Prostate gland (tissue), 2 donors: ENCODE measurements around the gene EME2. TPM values are rescaled to one million over a fixed set of nuclear protein-coding genes. Genes with fewer than 3 reads are reported as not detected.
A peak's percentile ranks its signal among the peaks of the same experiment; 100 is the strongest.

Experiments
- DNase-seq: peaks from one replicate; pipeline ENCODE4 v3.0.0-alpha.2; 2019; ENCODE audit warnings: low spot score
- H3K27ac ChIP-seq, 2 donors: fragments of 200-600 bp; sonication (generic); 2 replicates each; pipeline ENCODE4 v1.5.1; 2017 to 2019
- H3K27me3 ChIP-seq: fragments of 200-600 bp; sonication (generic); replicated peaks from 2 replicates; pipeline ENCODE4 v1.5.1; 2019; ENCODE audit not compliant: insufficient read depth
- H3K36me3 ChIP-seq, 2 donors: fragments of 200-600 bp; sonication (generic); 1 replicate in 1 of 2; 2 replicates in 1 of 2; pipeline versions ENCODE4 v1.5.1 to v1.8.1; 2017 to 2019
- H3K4me1 ChIP-seq: fragments of 200-600 bp; sonication (generic); replicated peaks from 2 replicates; pipeline ENCODE4 v1.5.1; 2019
- H3K4me3 ChIP-seq, 2 donors: fragments of 200-600 bp; sonication (generic); 2 replicates each; pipeline ENCODE4 v1.5.1; 2017 to 2019
- H3K9me3 ChIP-seq: fragments of 200-600 bp; sonication (generic); 2 replicates; pipeline ENCODE4 v1.5.1; 2017
- POLR2A ChIP-seq: fragments of 450-650 bp; IDR thresholded peaks from one replicate; pipeline ENCODE4 v1.6.1; 2016; ENCODE audit warnings: antibody characterized with exemption, mild to moderate bottlenecking
- POLR2AphosphoS5 ChIP-seq: sonication (generic); formaldehyde crosslinking; IDR thresholded peaks from one replicate; pipeline ENCODE4 v1.6.1; 2017; ENCODE audit warnings: antibody characterized with exemption
- WGBS: methylation state at CpG from one replicate; pipeline ENCODE4 v1.1.5; 2018; 5-methylcytosine and 5-hydroxymethylcytosine counted together
- intact Hi-C: fragments of 100-400 bp; cut with DNase I; formaldehyde crosslinking; loops from one replicate; pipeline ENCODE4 v1.14.2; 2022
- total RNA-seq, 2 donors: library from RNA; depleted of rRNA; stranded (reverse); fragments of >200 nt; gene quantifications; one replicate each; pipeline ENCODE4 v1.1.0, GENCODE V29; 2016
- TF ChIP-seq, protein P1 (sequence below), 4 experiments: fragments of 200-600 bp in 2 of 4; fragments of 450-650 bp in 2 of 4; sonication (generic) in 2 of 4; IDR thresholded peaks; 1 replicate in 3 of 4; 2 replicates in 1 of 4; pipeline ENCODE4 v1.5.1; 2016 to 2019; ENCODE audit warnings: antibody characterized with exemption in 4 of 4, mild to moderate bottlenecking in 2 of 4, moderate library complexity in 2 of 4

The EME2 gene
- total RNA-seq, 2 donors from 2014 or later, result 18.3 to 53.9 TPM

DNA sequence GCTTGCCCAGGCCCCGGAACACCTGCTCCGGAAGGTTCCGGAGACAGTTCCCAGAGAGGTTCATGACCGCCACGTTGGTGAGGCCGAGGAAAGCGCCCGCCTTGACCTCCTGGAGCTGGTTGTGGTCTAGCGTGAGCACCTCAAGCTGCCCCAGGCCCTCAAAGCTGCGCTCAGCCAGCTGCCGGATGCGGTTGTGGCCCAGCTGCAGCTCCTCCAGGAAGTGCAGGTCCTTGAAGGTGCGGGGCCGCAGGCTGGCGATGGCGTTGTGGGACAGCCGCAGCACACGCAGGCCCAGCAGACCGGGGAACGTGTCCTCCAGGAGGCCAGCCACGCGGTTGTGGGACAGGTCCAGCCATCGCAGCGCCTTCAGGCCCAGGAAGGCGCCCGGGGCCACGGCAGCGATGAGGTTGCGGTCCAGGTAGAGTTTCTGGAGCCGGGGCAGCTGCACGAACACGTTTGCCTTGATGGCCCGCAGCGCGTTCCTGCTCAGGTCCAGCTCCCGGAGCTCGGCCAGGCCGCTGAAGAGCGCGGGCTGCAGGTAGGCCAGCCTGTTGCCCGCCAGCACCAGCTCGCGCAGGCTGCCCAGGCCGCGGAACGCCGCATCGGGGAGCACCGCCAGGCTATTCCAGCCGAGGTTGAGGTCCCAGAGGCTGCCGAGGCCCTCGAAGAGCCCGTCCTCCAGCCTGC lies 18.8 kb downstream of the EME2 start:
- H3K27me3 ChIP-seq, result no peaks in the 10 kb centered on the region
- TF ChIP-seq POLR2A (no peak), POLR2AphosphoS5 (no peak)
- TF ChIP-seq, protein P1, sequence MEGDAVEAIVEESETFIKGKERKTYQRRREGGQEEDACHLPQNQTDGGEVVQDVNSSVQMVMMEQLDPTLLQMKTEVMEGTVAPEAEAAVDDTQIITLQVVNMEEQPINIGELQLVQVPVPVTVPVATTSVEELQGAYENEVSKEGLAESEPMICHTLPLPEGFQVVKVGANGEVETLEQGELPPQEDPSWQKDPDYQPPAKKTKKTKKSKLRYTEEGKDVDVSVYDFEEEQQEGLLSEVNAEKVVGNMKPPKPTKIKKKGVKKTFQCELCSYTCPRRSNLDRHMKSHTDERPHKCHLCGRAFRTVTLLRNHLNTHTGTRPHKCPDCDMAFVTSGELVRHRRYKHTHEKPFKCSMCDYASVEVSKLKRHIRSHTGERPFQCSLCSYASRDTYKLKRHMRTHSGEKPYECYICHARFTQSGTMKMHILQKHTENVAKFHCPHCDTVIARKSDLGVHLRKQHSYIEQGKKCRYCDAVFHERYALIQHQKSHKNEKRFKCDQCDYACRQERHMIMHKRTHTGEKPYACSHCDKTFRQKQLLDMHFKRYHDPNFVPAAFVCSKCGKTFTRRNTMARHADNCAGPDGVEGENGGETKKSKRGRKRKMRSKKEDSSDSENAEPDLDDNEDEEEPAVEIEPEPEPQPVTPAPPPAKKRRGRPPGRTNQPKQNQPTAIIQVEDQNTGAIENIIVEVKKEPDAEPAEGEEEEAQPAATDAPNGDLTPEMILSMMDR (IDR thresholded peaks at IDR 0.05), result no peak
- intact Hi-C loops, result no loop called here
- DNase-seq, result peak; percentile 3
- H3K4me3 ChIP-seq, result no peak overlapping the region
- 94% methylated on average over 52 of the region's 53 CpGs for WGBS
- no peaks in the 10 kb centered on the region for H3K9me3 ChIP-seq
- H3K36me3 ChIP-seq, result no peaks in the 10 kb centered on the region
- no peaks in the 10 kb centered on the region for H3K4me1 ChIP-seq
- no peak overlapping the region for H3K27ac ChIP-seq

- no peak for TF ChIP-seq POLR2A
- TF ChIP-seq, protein P1 (IDR thresholded peaks at IDR 0.05), result no peak
- TF ChIP-seq POLR2AphosphoS5, result no peak
These were observed 19.6 kb downstream of the EME2 start for GRCh38 chr16:1791943-1792812.

DNA sequence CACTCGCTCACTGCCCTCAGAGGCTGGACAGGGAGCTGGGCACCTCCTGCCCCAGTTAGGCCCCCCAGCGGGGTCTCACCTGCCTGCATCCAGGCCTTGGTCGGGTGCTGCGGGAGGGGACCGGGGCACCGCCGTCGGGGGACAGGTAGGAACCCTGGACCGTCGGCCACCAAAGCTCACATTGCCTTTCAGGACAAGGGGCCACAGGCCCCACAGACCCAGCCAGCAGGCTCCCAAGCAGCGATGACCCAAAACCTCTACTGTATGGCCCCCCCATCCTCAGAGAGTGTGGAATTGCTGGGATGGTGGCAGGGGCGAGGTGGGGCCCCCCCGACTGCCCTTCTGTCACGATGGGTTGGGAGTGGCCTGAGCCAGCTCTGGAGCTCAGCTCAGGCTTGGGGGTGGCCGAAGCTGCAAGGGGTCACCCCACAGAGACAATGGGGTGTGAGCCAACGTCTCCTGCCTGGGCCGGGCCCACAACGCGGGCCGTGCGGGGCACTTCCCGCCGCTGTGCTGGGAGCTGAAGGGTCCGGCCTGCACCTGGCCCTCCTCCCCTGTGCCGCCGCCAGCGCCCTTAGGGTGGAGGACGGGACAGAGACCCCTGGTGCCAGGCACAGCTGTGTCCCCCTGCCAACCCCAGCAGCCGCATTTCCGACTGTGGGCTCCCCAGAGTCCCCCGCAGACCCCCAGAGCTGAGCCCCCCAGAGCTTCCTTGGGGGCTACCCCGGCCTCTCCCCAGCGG lies 20.4 kb downstream of the EME2 start:
- 89% methylated on average over 12 of the region's 33 CpGs for WGBS
- H3K36me3 ChIP-seq, result no peaks in the 10 kb centered on the region
- no peak overlapping the region for H3K4me3 ChIP-seq
- H3K9me3 ChIP-seq, result no peaks in the 10 kb centered on the region
- intact Hi-C loops, result no loop called here
- no peaks in the 10 kb centered on the region for H3K27me3 ChIP-seq
- no peak for TF ChIP-seq POLR2A
- TF ChIP-seq, protein P1 (IDR thresholded peaks at IDR 0.05), result no peak
- no peak for TF ChIP-seq POLR2AphosphoS5
- no peak for DNase-seq
- no peaks in the 10 kb centered on the region for H3K4me1 ChIP-seq
- no peak overlapping the region for H3K27ac ChIP-seq

More at GRCh38 chr16:1791943-1792812, 19.6 kb downstream of the EME2 start:
- H3K27ac ChIP-seq, result no peak overlapping the region
- no peaks in the 10 kb centered on the region for H3K9me3 ChIP-seq
- H3K36me3 ChIP-seq, result no peaks in the 10 kb centered on the region
- DNase-seq, result no peak
- no peak overlapping the region for H3K4me3 ChIP-seq
- H3K27me3 ChIP-seq, result no peaks in the 10 kb centered on the region
- intact Hi-C loops, result no loop called here
- H3K4me1 ChIP-seq, result no peaks in the 10 kb centered on the region
- 88% methylated on average over 47 of the region's 59 CpGs for WGBS

DNA sequence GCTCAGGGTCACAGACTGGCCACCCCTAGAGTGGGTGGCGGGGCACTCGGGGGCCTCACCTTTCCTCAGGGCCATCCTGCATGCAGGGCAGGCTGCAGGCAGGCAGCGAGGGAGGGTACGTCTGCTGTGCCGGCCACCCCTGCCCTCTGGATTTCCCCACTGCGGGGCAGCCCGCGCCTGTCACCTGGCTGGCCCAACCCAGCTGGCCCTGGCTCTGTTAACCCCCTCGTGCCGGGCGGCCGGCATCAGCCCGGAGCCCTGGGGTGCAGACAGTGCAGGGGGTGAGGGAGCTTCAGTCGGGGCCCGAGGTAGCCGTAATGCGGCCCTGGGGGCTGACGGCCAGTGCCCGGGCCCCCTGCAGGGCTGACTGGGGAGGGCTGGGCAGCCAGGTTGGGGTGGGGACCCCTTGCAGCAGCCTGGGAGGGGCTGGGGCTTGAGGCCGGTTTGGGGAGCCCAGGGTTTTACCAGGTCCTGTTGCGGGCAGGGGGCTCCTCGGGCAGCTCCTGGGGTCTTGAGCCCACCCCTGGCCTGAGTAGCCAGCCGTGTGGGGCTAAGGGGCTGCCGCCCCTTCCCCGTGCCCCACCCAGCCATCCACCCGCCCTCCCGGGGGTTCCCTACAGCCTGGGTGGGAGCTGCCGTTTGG lies 21.1 kb downstream of the EME2 start, which contains the start of gene IGFALS:
Gene IGFALS (minus strand): TSS at position 128 of the 643 bp plus-strand sequence. CDS start 53 bp downstream, at position 75.
- H3K4me3 ChIP-seq, result no peak within 1 kb of the TSS
- no peaks in the 10 kb centered on the region for H3K36me3 ChIP-seq
- H3K27me3 ChIP-seq, result no peaks in the 10 kb centered on the region
- peak; percentile 4 for DNase-seq
- no peaks in the 10 kb centered on the region for H3K4me1 ChIP-seq
- WGBS, result 28% methylated on average over 20 of the region's 28 CpGs
- H3K9me3 ChIP-seq, result no peaks in the 10 kb centered on the region
- intact Hi-C loops, result no loop called here
- TF ChIP-seq POLR2A, result no peak
- TF ChIP-seq, protein P1 (IDR thresholded peaks at IDR 0.05), result no peak
- TF ChIP-seq POLR2AphosphoS5, result no peak
- no peak within 1 kb of the TSS for H3K27ac ChIP-seq
